OCI-LY1 (cell line): Measurements from ENCODE around the gene ZMAT2.

ENCODE experiments used
- EZH2 ChIP-seq: fragments of 200-600 bp; sonication (generic), shearing (Covaris generic); IDR thresholded peaks from 2 replicates; pipeline ENCODE4 v1.8.0; 2017; ENCODE audit warnings: borderline replicate concordance, mixed run types, mild to moderate bottlenecking, antibody characterized with exemption, low read length, moderate library complexity, mixed read lengths
- TF ChIP-seq, protein P1 (sequence below): fragments of 200-600 bp; sonication (generic), shearing (Covaris generic); IDR thresholded peaks from 2 replicates; pipeline ENCODE4 v1.5.1; 2017; ENCODE audit warnings: mild to moderate bottlenecking, antibody characterized with exemption, low read length, moderate library complexity, mixed read lengths

DNA sequence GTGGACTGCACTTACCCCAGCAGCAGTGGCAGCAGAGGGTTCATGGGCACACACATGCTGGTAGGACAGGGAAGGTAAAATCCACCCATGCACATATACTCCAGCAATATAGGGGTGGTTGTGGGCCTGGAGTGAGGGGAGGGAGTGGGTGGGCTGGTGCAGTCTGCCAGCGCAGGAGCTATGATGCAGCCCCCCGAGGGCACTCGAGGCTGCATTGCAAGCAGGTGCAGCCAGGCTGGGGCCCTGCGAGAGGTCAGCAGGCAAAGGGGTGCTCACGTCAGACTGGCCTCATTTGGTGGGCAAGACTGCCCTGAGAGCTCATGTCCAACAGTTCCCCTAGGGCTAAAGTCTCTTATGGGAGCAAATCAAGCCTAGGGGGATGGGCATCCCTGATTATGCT, 53.3 kb downstream of the ZMAT2 start:
- TF ChIP-seq, protein P1, sequence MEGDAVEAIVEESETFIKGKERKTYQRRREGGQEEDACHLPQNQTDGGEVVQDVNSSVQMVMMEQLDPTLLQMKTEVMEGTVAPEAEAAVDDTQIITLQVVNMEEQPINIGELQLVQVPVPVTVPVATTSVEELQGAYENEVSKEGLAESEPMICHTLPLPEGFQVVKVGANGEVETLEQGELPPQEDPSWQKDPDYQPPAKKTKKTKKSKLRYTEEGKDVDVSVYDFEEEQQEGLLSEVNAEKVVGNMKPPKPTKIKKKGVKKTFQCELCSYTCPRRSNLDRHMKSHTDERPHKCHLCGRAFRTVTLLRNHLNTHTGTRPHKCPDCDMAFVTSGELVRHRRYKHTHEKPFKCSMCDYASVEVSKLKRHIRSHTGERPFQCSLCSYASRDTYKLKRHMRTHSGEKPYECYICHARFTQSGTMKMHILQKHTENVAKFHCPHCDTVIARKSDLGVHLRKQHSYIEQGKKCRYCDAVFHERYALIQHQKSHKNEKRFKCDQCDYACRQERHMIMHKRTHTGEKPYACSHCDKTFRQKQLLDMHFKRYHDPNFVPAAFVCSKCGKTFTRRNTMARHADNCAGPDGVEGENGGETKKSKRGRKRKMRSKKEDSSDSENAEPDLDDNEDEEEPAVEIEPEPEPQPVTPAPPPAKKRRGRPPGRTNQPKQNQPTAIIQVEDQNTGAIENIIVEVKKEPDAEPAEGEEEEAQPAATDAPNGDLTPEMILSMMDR, result no peak
- no peak for TF ChIP-seq EZH2
